ENCODE measurements around the gene OR52A1.

- TF ChIP-seq, protein P1, sequence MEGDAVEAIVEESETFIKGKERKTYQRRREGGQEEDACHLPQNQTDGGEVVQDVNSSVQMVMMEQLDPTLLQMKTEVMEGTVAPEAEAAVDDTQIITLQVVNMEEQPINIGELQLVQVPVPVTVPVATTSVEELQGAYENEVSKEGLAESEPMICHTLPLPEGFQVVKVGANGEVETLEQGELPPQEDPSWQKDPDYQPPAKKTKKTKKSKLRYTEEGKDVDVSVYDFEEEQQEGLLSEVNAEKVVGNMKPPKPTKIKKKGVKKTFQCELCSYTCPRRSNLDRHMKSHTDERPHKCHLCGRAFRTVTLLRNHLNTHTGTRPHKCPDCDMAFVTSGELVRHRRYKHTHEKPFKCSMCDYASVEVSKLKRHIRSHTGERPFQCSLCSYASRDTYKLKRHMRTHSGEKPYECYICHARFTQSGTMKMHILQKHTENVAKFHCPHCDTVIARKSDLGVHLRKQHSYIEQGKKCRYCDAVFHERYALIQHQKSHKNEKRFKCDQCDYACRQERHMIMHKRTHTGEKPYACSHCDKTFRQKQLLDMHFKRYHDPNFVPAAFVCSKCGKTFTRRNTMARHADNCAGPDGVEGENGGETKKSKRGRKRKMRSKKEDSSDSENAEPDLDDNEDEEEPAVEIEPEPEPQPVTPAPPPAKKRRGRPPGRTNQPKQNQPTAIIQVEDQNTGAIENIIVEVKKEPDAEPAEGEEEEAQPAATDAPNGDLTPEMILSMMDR (IDR thresholded peaks at IDR 0.05), result no peak
- TF ChIP-seq POLR2A (IDR thresholded peaks at IDR 0.05), result no peak
Observed at GRCh38 chr11:5137996-5138395, 16.6 kb downstream of the OR52A1 start, which contains the start of gene OR52A5.
